ENCODE measurements around the gene TLCD3A. TPM values are rescaled to one million over a fixed set of nuclear protein-coding genes. Genes with fewer than 3 reads are reported as not detected.
"Not testable (repeated sequence)": the region's sequence is repeated elsewhere in the genome, so short reads cannot be mapped to it uniquely, and the experiment has no call there.

TLCD3A gene
- total RNA-seq, 4 donors from 2014 or later, result 9.0 to 13.7 (median 10.9) TPM

DNA sequence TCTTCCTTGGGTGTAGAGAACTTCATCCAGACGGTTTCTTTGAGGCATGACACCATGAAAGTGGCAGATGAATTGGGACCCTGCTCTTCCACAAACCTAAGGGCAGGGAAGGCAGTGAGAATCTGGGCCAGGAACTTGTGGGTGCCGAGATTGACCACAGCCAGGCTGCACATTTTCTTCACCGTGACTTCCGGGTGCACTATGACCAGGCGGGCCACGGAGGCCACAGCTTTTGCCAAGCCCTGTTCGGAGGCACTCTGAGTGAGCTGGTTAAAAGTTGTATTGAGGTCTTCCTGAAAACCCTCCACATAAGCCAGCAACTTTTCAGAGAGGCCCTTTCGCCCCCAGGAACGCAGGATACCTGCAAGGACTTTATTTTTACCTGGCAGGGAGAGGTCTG lies 13.8 kb downstream of the TLCD3A start:
- Histone ChIP-seq H3K9me3 (no peaks in the 10 kb centered on the region), H3K27me3 (no peaks in the 10 kb centered on the region), H3K4me3 (replicated peaks in 1 of 3) (no peak overlapping the region), H3K27ac (no peak overlapping the region), H3K4me1 (peaks cover 7 to 8% of the 10 kb centered on the region in 2 donors), H3K36me3 (peaks cover 20 to 54% of the 10 kb centered on the region in 2 donors)
- WGBS, 2 donors, result 83 to 91% methylated on average over 1 to 4 of the region's 9 CpGs
- intact Hi-C loops (cut with DNase I), result no loop called here
- no peak for DNase-seq
- TF ChIP-seq, protein P1, sequence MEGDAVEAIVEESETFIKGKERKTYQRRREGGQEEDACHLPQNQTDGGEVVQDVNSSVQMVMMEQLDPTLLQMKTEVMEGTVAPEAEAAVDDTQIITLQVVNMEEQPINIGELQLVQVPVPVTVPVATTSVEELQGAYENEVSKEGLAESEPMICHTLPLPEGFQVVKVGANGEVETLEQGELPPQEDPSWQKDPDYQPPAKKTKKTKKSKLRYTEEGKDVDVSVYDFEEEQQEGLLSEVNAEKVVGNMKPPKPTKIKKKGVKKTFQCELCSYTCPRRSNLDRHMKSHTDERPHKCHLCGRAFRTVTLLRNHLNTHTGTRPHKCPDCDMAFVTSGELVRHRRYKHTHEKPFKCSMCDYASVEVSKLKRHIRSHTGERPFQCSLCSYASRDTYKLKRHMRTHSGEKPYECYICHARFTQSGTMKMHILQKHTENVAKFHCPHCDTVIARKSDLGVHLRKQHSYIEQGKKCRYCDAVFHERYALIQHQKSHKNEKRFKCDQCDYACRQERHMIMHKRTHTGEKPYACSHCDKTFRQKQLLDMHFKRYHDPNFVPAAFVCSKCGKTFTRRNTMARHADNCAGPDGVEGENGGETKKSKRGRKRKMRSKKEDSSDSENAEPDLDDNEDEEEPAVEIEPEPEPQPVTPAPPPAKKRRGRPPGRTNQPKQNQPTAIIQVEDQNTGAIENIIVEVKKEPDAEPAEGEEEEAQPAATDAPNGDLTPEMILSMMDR (IDR thresholded peaks at IDR 0.05), result no peak
- no peak for TF ChIP-seq POLR2A (IDR thresholded peaks at IDR 0.05)

DNA sequence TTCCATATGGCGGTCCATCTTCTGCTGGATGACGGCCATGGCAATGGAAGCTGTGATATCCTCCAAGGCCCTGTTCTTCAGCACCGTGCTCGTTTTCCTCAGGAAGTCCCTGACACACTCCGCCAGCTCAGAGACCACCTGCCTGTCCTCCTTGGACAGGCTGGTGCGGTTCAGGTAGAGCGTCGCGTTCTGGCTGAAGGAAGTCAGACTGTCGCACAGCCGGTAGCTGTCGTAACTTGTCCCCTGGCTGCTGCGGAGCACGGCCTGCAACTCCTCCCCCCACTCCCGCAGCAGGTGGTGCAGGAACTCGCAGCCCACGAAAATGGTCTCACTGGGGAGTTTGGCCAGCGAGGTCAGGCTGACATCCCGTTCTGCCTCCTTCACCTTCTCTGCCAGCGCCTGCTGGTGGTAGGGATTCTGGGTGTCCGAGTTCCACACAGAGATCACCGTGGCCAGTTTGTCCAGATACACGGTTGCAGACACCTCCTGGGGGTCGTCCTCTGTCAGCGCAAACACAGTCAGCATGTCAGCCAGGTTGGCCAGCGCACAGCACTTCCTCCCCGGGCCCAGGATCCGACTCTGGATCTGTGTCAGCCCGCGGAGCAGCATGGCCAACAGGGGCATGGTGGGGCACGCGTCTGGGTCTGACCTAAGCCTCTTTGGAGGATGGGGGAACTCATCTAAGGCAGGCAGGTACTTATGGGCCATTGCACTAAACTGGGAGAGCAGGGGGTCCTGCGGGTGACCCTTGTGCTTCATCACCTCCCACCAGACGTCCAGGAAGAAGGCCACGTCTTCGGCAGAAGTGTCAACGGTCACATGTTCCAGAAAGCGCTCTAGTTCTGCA lies 14.6 kb downstream of the TLCD3A start:
- Histone ChIP-seq H3K36me3 (peaks cover 19 to 47% of the 10 kb centered on the region in 2 donors), H3K27ac (no peak overlapping the region), H3K4me1 (peaks cover 10 to 12% of the 10 kb centered on the region in 2 donors), H3K4me3 (replicated peaks in 1 of 3) (no peak overlapping the region), H3K9me3 (no peaks in the 10 kb centered on the region), H3K27me3 (no peaks in the 10 kb centered on the region)
- no peak for TF ChIP-seq POLR2A (IDR thresholded peaks at IDR 0.05)
- TF ChIP-seq, protein P1 (IDR thresholded peaks at IDR 0.05), result no peak
- no peak for DNase-seq
- intact Hi-C loops (cut with DNase I), result no loop called here
- 96 to 97% methylated on average over 32 to 36 of the region's 38 CpGs for WGBS, 2 donors

DNA sequence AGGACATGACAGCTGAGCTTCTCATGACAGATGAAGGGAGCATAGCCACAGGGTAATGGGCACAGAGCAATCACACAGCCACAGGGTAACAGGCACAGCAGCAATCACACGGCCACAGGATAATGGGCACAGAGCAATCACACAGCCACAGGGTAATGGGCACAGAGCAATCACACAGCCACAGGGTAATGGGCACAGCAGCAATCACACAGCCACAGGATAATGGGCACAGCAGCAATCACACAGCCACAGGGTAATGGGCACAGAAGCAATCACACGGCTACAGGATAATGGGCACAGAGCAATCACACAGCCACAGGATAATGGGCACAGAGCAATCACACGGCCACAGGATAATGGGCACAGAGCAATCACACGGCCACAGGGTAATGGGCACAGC lies 16.2 kb downstream of the TLCD3A start:
- H3K9me3 ChIP-seq; H3K4me3 ChIP-seq (replicated peaks in 1 of 3); H3K27me3 ChIP-seq; DNase-seq; H3K27ac ChIP-seq; intact Hi-C loops (cut with DNase I): not testable (repeated sequence)
- peaks cover 13 to 36% of the 10 kb centered on the region in 2 donors for H3K36me3 ChIP-seq
- peaks cover 10 to 12% of the 10 kb centered on the region in 2 donors for H3K4me1 ChIP-seq
- WGBS, 2 donors, result 97 to 100% methylated on average over 3 to 4 of the region's 4 CpGs

DNA sequence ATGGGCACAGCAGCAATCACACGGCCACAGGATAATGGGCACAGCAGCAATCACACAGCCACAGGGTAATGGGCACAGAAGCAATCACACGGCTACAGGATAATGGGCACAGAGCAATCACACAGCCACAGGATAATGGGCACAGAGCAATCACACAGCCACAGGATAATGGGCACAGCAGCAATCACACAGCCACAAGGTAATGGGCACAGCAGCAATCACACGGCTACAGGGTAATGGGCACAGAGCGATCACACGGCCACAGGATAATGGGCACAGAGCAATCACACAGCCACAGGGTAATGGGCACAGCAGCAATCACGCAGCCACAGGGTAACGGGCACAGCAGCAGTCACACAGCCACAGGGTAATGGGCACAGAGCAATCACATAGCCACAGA lies 17.0 kb downstream of the TLCD3A start:
- DNase-seq; H3K4me3 ChIP-seq (replicated peaks in 1 of 3); H3K27ac ChIP-seq; H3K9me3 ChIP-seq; intact Hi-C loops (cut with DNase I); H3K27me3 ChIP-seq: not testable (repeated sequence)
- H3K36me3 ChIP-seq, result peaks cover 13 to 35% of the 10 kb centered on the region in 2 donors
- 81 to 96% methylated on average over 4 to 6 of the region's 7 CpGs for WGBS, 2 donors
- peaks cover 10 to 12% of the 10 kb centered on the region in 2 donors for H3K4me1 ChIP-seq

DNA sequence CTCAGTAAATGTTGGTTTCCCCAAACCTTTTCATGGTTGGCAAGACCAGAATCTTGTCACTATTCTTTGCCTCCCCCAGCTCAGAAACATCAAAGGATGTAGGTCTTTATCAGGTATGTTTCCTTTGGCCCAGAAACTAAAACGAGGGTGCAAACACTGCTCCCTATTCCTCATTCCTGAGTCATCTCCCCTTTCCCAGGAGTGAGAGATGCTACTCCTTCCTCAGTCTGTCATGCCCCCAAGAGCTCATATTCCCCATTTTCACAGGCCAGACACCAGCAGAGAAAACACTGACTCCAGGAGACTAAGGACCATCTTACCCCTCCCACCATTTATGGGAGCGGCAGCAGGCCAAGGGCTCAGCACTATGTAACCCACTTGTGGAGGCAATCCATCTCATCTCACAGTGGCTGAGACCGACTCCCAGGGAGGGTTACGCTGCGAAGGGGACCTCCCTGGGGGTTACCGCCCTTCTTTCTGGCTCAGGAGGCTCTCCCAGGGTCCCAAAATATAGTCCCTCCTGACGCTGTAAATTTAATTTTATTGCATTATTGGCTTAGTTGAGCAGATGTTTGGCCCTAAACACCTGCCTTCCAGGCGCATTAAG lies 18.1 kb downstream of the TLCD3A start:
- peaks cover 13 to 25% of the 10 kb centered on the region in 2 donors for H3K36me3 ChIP-seq
- H3K27me3 ChIP-seq, result no peaks in the 10 kb centered on the region
- no peaks in the 10 kb centered on the region for H3K9me3 ChIP-seq
- H3K4me3 ChIP-seq (replicated peaks in 1 of 3), result no peak overlapping the region
- no peak overlapping the region for H3K27ac ChIP-seq
- WGBS, 2 donors, result 71 to 77% methylated on average over 8 of the region's 8 CpGs
- intact Hi-C loops (cut with DNase I), result no loop called here
- no peak for TF ChIP-seq POLR2A (IDR thresholded peaks at IDR 0.05)
- TF ChIP-seq, protein P1 (IDR thresholded peaks at IDR 0.05), result no peak
- peaks cover 10 to 12% of the 10 kb centered on the region in 2 donors for H3K4me1 ChIP-seq
- DNase-seq, result no peak

Measured in thyroid gland (tissue), 4 donors.